ENCODE results near the gene C2orf92.

C2orf92 gene

GRCh38 chr2:97660775-97661389 is 8.6 kb upstream of the C2orf92 start:
- H3K4me2 ChIP-seq (ENCODE audit: low read length), result no peak overlapping the region
- no peak for TF ChIP-seq CTCF (IDR thresholded peaks at IDR 0.05; ENCODE audit: low read length)
- TF ChIP-seq EZH2 (IDR thresholded peaks at IDR 0.05; ENCODE audit: borderline replicate concordance, low read length), result no peak
- H3K4me1 ChIP-seq (ENCODE audit: insufficient read depth, low read length, severe bottlenecking), result peaks cover 28% of the 10 kb centered on the region

GRCh38 chr2:97661927-97662326 is 7.6 kb upstream of the C2orf92 start:
- no peak overlapping the region; the same call in 1 of the 2 replicates for H3K9ac ChIP-seq (ENCODE audit: low read length)
- H3K27ac ChIP-seq (ENCODE audit: low read depth, low read length, poor library complexity, severe bottlenecking), result peak overlapping the region; percentile 27
- no peak overlapping the region for H2AFZ ChIP-seq (ENCODE audit: low read length)
- no peaks in the 10 kb centered on the region for H3F3A ChIP-seq (ENCODE audit: insufficient read depth, low read length)
- peaks cover 31% of the 10 kb centered on the region; the same call in 1 of the 2 replicates for H3K36me3 ChIP-seq (ENCODE audit: insufficient read depth, low read length)
- H4K20me1 ChIP-seq (ENCODE audit: insufficient read depth, low read length), result no peaks in the 10 kb centered on the region
- no peaks in the 10 kb centered on the region for H3K9me2 ChIP-seq (ENCODE audit: low read depth, low read length)
- H3K4me1 ChIP-seq (ENCODE audit: insufficient read depth, low read length, severe bottlenecking), result peaks cover 28% of the 10 kb centered on the region
- no peak for TF ChIP-seq CTCF (IDR thresholded peaks at IDR 0.05; ENCODE audit: low read length)
- no peak for TF ChIP-seq EZH2 (IDR thresholded peaks at IDR 0.05; ENCODE audit: borderline replicate concordance, low read length)
- H3K4me3 ChIP-seq (ENCODE audit: low read depth, low read length, poor library complexity, severe bottlenecking), result peak overlapping the region; percentile 80
- no peaks in the 10 kb centered on the region for H3K9me3 ChIP-seq (ENCODE audit: low read length)
- no peaks in the 10 kb centered on the region for H3K27me3 ChIP-seq (ENCODE audit: insufficient read depth, low read length)
- H3K79me2 ChIP-seq (ENCODE audit: insufficient read depth, low read length), result peaks cover 5% of the 10 kb centered on the region
- H3K4me2 ChIP-seq (ENCODE audit: low read length), result peak overlapping the region; percentile 98

More at GRCh38 chr2:97660775-97661389, 8.6 kb upstream of the C2orf92 start:
- Histone ChIP-seq H3K36me3 (ENCODE audit: insufficient read depth, low read length) (peaks cover 41% of the 10 kb centered on the region; the same call in 1 of the 2 replicates), H4K20me1 (ENCODE audit: insufficient read depth, low read length) (no peaks in the 10 kb centered on the region), H3K9me2 (ENCODE audit: low read depth, low read length) (no peaks in the 10 kb centered on the region), H3K9ac (ENCODE audit: low read length) (no peak overlapping the region), H3K27ac (ENCODE audit: low read depth, low read length, poor library complexity, severe bottlenecking) (no peak overlapping the region), H3K27me3 (ENCODE audit: insufficient read depth, low read length) (no peaks in the 10 kb centered on the region), H3F3A (ENCODE audit: insufficient read depth, low read length) (no peaks in the 10 kb centered on the region), H3K79me2 (ENCODE audit: insufficient read depth, low read length) (peaks cover 5% of the 10 kb centered on the region), H2AFZ (ENCODE audit: low read length) (no peak overlapping the region), H3K4me3 (ENCODE audit: low read depth, low read length, poor library complexity, severe bottlenecking) (no peak overlapping the region), H3K9me3 (ENCODE audit: low read length) (no peaks in the 10 kb centered on the region)

GRCh38 chr2:97662386-97662894 is 7.1 kb upstream of the C2orf92 start:
- Histone ChIP-seq H3K4me3 (ENCODE audit: low read depth, low read length, poor library complexity, severe bottlenecking) (peak overlapping the region; percentile 80), H3K27me3 (ENCODE audit: insufficient read depth, low read length) (no peaks in the 10 kb centered on the region), H3K4me2 (ENCODE audit: low read length) (peak overlapping the region; percentile 98), H3F3A (ENCODE audit: insufficient read depth, low read length) (no peaks in the 10 kb centered on the region), H2AFZ (ENCODE audit: low read length) (no peak overlapping the region), H4K20me1 (ENCODE audit: insufficient read depth, low read length) (no peaks in the 10 kb centered on the region), H3K27ac (ENCODE audit: low read depth, low read length, poor library complexity, severe bottlenecking) (peak overlapping the region; percentile 27), H3K9ac (ENCODE audit: low read length) (peak overlapping the region; percentile 85), H3K9me2 (ENCODE audit: low read depth, low read length) (no peaks in the 10 kb centered on the region), H3K36me3 (ENCODE audit: insufficient read depth, low read length) (peaks cover 25% of the 10 kb centered on the region; the same call in 1 of the 2 replicates), H3K9me3 (ENCODE audit: low read length) (no peaks in the 10 kb centered on the region), H3K4me1 (ENCODE audit: insufficient read depth, low read length, severe bottlenecking) (peaks cover 28% of the 10 kb centered on the region), H3K79me2 (ENCODE audit: insufficient read depth, low read length) (peaks cover 5% of the 10 kb centered on the region)
- no peak for TF ChIP-seq EZH2 (IDR thresholded peaks at IDR 0.05; ENCODE audit: borderline replicate concordance, low read length)
- TF ChIP-seq CTCF (IDR thresholded peaks at IDR 0.05; ENCODE audit: low read length), result no peak
